ENCODE measurements around the gene PRAF2. TPM values are rescaled to one million over a fixed set of nuclear protein-coding genes. Genes with fewer than 3 reads are reported as not detected.

Gene PRAF2
- polyA plus RNA-seq, 2 of the 4 experiments (the other 2 are of a cell fraction): 13.6 to 35.4 TPM

GRCh38 chrX:49064735-49065134 is 9.1 kb downstream of the PRAF2 start (continued):
- no peak for TF ChIP-seq USF2 (IDR thresholded peaks at IDR 0.05)

DNA sequence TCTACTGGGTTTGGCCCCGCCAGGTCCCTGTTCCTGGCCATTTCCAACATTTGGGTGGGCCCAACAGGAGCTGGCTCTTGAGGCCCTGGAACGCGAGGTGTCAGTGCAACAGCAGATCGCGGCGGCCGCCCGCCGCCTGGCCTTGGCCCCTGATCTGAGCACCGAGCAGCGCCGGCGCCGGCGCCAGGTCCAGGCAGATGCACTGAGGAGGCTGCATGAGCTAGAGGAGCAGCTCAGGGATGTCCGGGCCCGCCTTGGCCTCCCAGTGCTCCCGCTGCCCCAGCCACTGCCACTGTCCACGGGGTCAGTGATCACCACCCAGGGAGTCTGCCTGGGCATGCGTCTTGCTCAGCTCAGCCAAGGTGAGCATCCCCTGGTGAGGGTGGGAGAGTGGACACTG is 9.5 kb downstream of the PRAF2 start:
- DNase-seq (ENCODE audit: low read depth in 1 of 2, low spot score in 1 of 2) (no peak), FAIRE-seq (no peak), ATAC-seq (no peak)
- no peak overlapping the region for H3K27ac ChIP-seq
- ChIA-PET POLR2A (no interaction called here), CTCF (no interaction called here)
- H3K4me2 ChIP-seq: no peak overlapping the region
- WGBS (ENCODE audit: missing lambda C conversion rate): 80% methylated on average over 2 of the region's 20 CpGs
- no peaks in the 10 kb centered on the region for H3K9me3 ChIP-seq
- TF ChIP-seq HOXB5 (CRISPR knock-in tag; IDR thresholded peaks at IDR 0.05): no peak
- TF ChIP-seq MYC (IDR thresholded peaks at IDR 0.05; ENCODE audit: borderline replicate concordance, low read length): no peak
- TF ChIP-seq CHD4 (IDR thresholded peaks at IDR 0.05; ENCODE audit: borderline replicate concordance): no peak
- TF ChIP-seq HOXB13 (CRISPR knock-in tag; IDR thresholded peaks at IDR 0.05; ENCODE audit: low read depth): no peak
- no peak for TF ChIP-seq HEYL (CRISPR knock-in tag; IDR thresholded peaks at IDR 0.05)
- TF ChIP-seq, protein P1, sequence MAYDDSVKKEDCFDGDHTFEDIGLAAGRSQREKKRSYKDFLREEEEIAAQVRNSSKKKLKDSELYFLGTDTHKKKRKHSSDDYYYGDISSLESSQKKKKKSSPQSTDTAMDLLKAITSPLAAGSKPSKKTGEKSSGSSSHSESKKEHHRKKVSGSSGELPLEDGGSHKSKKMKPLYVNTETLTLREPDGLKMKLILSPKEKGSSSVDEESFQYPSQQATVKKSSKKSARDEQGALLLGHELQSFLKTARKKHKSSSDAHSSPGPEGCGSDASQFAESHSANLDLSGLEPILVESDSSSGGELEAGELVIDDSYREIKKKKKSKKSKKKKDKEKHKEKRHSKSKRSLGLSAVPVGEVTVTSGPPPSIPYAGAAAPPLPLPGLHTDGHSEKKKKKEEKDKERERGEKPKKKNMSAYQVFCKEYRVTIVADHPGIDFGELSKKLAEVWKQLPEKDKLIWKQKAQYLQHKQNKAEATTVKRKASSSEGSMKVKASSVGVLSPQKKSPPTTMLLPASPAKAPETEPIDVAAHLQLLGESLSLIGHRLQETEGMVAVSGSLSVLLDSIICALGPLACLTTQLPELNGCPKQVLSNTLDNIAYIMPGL (CRISPR knock-in tag; IDR thresholded peaks at IDR 0.05; ENCODE audit: borderline replicate concordance): no peak
- no peak for TF ChIP-seq MAZ (IDR thresholded peaks at IDR 0.05; ENCODE audit: borderline replicate concordance, low read depth, low read length)
- no peak overlapping the region for H3K4me3 ChIP-seq
- no peaks in the 10 kb centered on the region; the same call in 2 of the 3 replicates for H3K4me1 ChIP-seq

- Histone ChIP-seq H3K9me3 (no peaks in the 10 kb centered on the region), H3K27ac (no peak overlapping the region), H3K4me1 (no peaks in the 10 kb centered on the region; the same call in 2 of the 3 replicates), H3K4me2 (no peak overlapping the region), H3K4me3 (no peak overlapping the region)
- TF ChIP-seq ZNF302 (CRISPR knock-in tag; IDR thresholded peaks at IDR 0.05) (no peak), BHLHE40 (IDR thresholded peaks at IDR 0.05; ENCODE audit: low read depth, low read length) (no peak), EP300 (IDR thresholded peaks at IDR 0.05) (no peak), HOXB5 (CRISPR knock-in tag; IDR thresholded peaks at IDR 0.05) (no peak), TFCP2L1 (CRISPR knock-in tag; IDR thresholded peaks at IDR 0.05) (no peak), HOXA7 (CRISPR knock-in tag; IDR thresholded peaks at IDR 0.05) (no peak)
- FAIRE-seq (no peak), DNase-seq (ENCODE audit: low read depth in 1 of 2, low spot score in 1 of 2) (no peak), ATAC-seq (no peak)
- ChIA-PET CTCF (no interaction called here), POLR2A (no interaction called here)
- WGBS (ENCODE audit: missing lambda C conversion rate): 100% methylated on average over 2 of the region's 9 CpGs
Measured at GRCh38 chrX:49063715-49064114, 10.1 kb downstream of the PRAF2 start.

GRCh38 chrX:49061916-49062315 is 11.9 kb downstream of the PRAF2 start:
- no peak for TF ChIP-seq CEBPB (IDR thresholded peaks at IDR 0.05)
- TF ChIP-seq EHF (CRISPR knock-in tag; IDR thresholded peaks at IDR 0.05): no peak
- no peak for TF ChIP-seq USF2 (IDR thresholded peaks at IDR 0.05)
- no peak for TF ChIP-seq PHF8 (IDR thresholded peaks at IDR 0.05; ENCODE audit: borderline replicate concordance, low read depth)
- no peak for TF ChIP-seq NR3C1 (IDR thresholded peaks at IDR 0.05)
- no peak for TF ChIP-seq FOSB (CRISPR knock-in tag; IDR thresholded peaks at IDR 0.05)
- no peak for TF ChIP-seq RAD21 (conservative IDR thresholded peaks at IDR 0.05 in 1 of 2, IDR thresholded peaks at IDR 0.05 in 1 of 2)
- TF ChIP-seq HEYL (CRISPR knock-in tag; IDR thresholded peaks at IDR 0.05): no peak
- TF ChIP-seq TFCP2L1 (CRISPR knock-in tag; IDR thresholded peaks at IDR 0.05): no peak
- TF ChIP-seq RCOR1 (IDR thresholded peaks at IDR 0.05; ENCODE audit: low read depth, low read length): no peak
- CTCF ChIA-PET: interaction anchor here (0.6 to 2.1 kb wide), 4 partner anchors 10 to 94 kb away, joined by 3 to 8 read pairs (median 4); no protein-coding TSS in a partner anchor
- ATAC-seq (no peak), FAIRE-seq (no peak), DNase-seq (ENCODE audit: low read depth in 1 of 2, low spot score in 1 of 2) (no peak)
- POLR2A ChIA-PET: no interaction called here
- Histone ChIP-seq H3K4me1 (no peaks in the 10 kb centered on the region; the same call in 2 of the 3 replicates), H3K4me2 (no peak overlapping the region), H3K27ac (no peak overlapping the region), H3K4me3 (no peak overlapping the region), H3K9me3 (no peaks in the 10 kb centered on the region)
- 84% methylated on average over 7 of the region's 10 CpGs for WGBS (ENCODE audit: missing lambda C conversion rate)

Measured in A549 (cell line).